ENCODE measurements around the gene SMIM35. TPM values are rescaled to one million over a fixed set of nuclear protein-coding genes. Genes with fewer than 3 reads are reported as not detected.
A peak's percentile ranks its signal among the peaks of the same experiment; 100 is the strongest.

SMIM35 gene
- total RNA-seq, 1 experiment from 2014 or later = not detected

GRCh38 chr11:118109231-118109630 lies 22.5 kb upstream of the SMIM35 start:
- DNase-seq (ENCODE audit: low read depth) = no peak

GRCh38 chr11:118108513-118108912 lies 21.8 kb upstream of the SMIM35 start:
- no peak for DNase-seq (ENCODE audit: low read depth)

DNA sequence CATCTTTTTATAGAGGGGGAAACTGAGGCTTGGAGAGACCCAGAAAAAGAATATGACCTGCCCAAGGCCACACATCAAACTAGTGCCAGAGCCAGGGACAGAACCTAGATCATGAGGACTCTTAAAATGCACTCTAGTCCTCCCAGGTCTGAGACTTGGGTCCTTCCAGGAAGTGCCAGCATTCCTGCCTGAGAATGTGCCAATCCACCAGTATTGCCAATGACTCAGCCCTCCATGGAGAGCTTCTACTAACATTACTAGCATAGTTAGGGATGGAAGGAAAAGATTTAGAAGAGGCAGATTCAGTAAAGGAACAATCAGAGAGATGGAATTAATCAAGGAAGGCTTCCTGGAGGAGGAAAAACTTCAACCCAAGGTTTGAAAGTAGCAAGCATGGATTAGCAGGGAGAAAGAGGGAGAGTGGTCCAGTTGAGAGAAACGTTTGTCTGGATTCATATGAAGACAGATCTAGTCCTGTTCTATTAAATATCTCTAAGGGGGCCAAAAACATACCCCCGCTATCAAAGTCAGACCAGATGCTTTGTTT lies 20.1 kb upstream of the SMIM35 start:
- DNase-seq (ENCODE audit: low read depth) = peak; percentile 2

GRCh38 chr11:118105657-118106305 lies 19.0 kb upstream of the SMIM35 start:
- no peak for DNase-seq (ENCODE audit: low read depth)

DNA sequence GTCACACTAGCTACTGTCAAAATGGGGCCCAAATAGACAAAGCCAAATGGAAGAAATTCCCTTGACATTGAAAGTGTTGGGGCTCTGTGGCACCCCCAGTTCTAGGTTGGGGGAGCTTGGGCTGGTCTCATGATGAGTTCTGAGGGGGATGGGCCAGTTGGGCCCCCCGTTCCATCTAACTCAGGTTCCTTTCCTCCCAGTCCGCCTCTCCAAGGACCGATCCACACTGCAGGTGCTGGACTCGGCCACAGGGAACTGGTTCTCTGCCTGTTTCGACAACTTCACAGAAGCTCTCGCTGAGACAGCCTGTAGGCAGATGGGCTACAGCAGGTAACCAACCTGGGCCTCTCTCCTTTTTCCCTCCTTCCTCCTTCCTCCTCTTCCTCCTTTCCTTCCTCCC lies 17.7 kb upstream of the SMIM35 start:
- DNase-seq (ENCODE audit: low read depth) = no peak

DNA sequence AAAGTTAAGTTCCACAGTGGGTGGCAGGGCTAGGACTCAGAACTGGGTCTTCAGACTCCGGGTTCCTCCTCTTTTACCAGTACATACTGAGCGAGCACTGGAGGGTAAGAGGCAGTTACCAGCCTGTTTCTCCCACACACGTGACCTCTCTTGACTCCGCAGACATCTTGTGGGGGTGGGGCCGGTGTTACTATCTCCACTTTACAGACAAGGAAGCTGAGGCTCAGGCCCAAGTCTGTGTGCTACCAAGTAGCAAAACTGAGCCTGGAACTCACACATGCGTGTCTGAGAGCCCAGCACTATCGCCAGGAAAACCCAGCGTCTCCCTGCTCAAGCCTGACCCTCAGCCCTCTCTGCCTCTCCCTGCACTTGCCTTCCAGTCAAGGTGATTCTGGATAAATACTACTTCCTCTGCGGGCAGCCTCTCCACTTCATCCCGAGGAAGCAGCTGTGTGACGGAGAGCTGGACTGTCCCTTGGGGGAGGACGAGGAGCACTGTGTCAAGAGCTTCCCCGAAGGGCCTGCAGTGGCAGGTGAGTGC lies 16.0 kb upstream of the SMIM35 start:
- no peak for DNase-seq (ENCODE audit: low read depth)

DNA sequence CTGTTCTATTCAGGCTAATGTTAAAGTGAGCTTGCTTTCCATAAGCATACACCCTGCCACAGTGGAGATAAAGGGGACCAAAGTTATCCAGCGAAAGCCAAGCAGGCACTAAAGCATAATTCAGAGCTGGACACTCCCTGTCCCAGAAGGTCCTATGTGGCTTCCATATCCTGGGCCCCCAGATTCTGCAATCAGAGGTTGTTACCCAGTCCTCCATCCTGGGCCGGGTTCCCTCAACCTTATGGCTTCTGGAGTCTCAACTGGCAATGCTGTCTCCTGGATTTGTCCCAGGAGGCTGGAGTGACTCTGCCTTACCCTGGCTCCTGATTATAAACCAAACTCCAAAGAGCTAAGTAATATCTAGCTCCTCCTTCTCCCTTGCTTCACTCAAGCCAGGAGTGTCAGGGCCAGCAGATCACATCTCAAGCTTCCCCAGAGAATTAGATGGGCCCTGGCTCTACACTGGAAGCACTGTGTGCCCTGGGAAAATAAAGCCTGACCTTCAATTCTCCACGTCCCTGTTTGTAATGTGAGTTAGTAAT lies 14.0 kb upstream of the SMIM35 start:
- DNase-seq (ENCODE audit: low read depth) = no peak

DNA sequence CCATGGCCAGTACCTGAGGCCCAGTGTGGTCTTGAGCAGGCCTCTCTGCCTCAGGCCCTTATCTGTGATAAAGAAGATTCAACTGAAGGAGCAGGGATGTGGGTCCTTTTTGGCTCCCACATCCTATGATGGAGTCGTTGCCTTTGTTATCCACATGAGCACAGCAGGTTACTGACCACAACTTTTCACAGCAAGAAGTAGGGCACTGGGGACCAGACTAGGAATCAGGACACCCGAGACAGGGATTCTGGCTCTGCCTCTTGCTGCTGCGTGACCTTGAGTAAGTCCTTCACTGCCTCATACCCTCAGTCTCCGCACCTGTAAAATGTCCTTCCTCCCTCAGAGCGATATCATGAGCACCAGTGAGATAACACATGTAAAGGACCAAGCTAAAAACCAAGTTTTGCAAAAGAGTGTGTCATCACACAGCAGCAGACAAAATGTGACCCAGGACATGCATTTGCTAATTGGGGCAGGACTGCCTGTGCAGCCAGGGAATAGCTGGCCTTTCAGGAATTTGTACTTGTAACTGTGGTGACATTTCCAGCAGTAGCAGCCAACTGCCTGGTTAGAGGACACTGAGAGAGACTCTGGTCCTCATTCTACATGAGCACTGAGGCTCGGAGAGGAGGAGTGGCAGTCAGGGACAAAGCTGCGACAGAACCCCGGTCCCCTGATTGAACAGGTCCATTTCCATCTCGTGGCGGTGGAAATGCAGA lies 13.2 kb upstream of the SMIM35 start:
- no peak for DNase-seq (ENCODE audit: low read depth)

- no peak for DNase-seq (ENCODE audit: low read depth)
Measured at GRCh38 chr11:118098996-118099837, 12.5 kb upstream of the SMIM35 start.

DNA sequence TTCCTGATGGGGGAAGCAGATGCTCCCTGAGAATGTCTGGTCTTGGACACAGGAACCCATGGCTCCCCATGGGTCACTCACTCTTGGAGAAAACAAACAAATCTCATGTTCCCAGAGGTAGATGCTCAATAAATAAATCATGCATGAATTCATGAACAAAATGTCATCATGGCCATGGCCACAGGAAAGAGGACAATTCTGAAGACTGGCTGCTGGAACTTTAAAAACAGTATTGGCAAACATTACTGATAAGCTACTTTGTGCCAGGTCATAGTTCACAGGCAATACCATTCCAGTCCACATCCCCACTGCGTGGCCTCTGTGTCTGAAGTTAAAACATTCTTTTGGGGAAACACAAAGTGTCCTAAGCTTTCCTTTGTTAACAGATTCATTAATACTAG lies 9.2 kb upstream of the SMIM35 start:
- DNase-seq (ENCODE audit: low read depth) = no peak

DNA sequence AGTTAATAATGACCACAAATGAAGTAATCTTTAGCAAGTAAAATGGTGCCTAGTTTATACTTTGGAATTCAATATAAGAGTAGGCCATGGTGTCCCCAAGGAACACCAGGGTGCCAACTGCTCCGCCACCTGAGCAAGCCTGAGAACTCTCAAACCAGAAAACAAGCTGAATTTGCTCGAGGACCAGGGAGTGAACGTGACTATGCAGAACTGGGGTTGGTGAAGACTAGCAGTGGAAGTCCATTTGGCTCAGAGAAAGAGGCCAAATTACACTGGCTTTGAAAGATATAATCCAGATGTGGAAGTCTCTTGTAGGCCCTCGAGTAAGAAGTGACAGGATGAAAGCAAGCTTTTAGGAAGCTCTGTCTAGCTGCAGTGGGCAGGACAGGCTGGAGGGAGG lies 8.7 kb upstream of the SMIM35 start:
- DNase-seq (ENCODE audit: low read depth) = no peak

GRCh38 chr11:118092907-118093571 lies 6.3 kb upstream of the SMIM35 start:
- DNase-seq (ENCODE audit: low read depth) = no peak

DNA sequence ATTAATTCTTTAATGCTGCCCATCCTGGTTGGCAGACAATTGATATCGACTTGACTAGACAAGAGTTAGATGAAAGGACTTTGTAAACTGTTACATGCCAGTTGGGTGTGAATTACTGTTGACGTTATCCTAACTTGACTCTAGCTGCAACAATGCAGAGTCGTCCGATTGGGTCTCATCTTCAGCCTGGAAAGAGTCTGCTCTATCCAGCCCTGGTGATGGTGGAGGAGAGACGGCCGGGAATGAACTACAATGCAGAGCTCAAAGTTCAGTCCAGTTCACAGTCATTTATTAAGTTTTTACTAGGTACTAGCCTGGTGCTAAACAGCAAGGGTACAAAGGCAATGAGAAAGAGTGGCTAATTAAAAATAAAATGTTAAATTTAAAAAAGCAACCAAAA lies 4.9 kb upstream of the SMIM35 start:
- DNase-seq (ENCODE audit: low read depth) = no peak

- no peak for DNase-seq (ENCODE audit: low read depth)
Measured at GRCh38 chr11:118090545-118091162, 3.9 kb upstream of the SMIM35 start.

- DNase-seq (ENCODE audit: low read depth) = no peak
Measured at GRCh38 chr11:118088531-118088930, 1.8 kb upstream of the SMIM35 start.

- no peak for DNase-seq (ENCODE audit: low read depth)
Measured at GRCh38 chr11:118087931-118088330, 1.2 kb upstream of the SMIM35 start.

DNA sequence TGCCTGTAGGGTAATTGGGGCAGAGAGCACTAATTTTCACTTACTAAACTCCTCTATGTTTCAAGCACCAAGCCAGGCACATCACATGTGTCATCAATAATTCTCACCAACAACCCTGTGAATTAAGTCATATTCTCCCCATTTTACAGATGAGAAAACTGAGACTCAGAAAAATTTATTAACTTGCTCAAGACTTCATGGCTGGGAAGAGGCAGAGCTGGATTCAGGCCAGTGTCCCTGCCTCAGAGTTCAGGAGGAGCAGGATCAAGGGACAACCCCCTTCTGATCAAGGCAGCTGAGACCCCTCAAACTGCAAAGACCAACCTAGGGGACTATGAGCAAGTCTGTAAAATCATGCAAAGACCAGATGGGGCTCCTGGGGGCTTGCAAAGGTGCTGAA lies 2.1 kb downstream of the SMIM35 start:
- no peak for DNase-seq (ENCODE audit: low read depth)

- DNase-seq (ENCODE audit: low read depth) = no peak
Measured at GRCh38 chr11:118084247-118084646, 2.5 kb downstream of the SMIM35 start.

DNA sequence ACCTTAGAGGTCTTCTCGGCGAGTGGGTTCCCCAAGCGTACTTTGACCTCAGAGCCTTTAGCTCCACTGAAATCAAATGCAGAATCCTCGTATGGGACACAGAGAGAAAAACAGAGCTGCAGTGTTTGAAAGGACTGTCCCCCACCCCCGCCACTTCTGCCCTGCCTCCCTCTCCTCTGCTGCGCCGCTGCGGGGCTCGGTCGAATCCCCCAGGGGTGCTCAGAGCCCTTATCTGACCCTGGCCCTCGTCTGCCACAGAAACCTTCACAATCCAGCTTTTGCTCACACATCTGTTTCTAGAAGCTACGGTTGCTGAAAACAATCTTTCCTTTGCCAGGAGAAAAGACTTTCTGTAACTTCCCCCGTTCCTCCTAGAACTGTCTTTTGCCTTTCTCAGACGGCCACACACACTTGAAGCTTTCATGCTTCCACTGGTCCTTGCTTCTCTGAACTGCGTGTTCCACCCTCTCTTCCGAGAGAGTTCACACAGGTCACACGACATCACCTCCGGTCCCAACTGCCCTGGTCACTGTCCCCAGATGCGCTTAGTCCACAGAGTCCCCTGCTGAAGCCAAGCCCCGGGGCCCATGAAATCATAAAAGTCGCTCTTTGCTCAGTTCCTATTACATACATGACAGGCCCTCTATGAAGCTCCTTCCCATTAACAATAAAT lies 3.7 kb downstream of the SMIM35 start:
- no peak for DNase-seq (ENCODE audit: low read depth)
